Tibial nerve (tissue), 4 donors: ENCODE data around the gene DDOST. TPM values are rescaled to one million over a fixed set of nuclear protein-coding genes. Genes with fewer than 3 reads are reported as not detected.

Source experiments
- DNase-seq, 2 donors: peaks; one replicate each; pipeline ENCODE4 v3.0.0-alpha.2; 2019; ENCODE audit warnings: low spot score in 2 of 2
- H3K27ac ChIP-seq, 4 donors: fragments of 200-600 bp; sonication (generic) in 3 of 4; one replicate each; pipeline ENCODE4 v1.5.1; 2017 to 2019; ENCODE audit warnings: mild to moderate bottlenecking in 1 of 4
- H3K27me3 ChIP-seq, 2 donors: fragments of 200-600 bp; sonication (generic) in 1 of 2; one replicate each; pipeline versions ENCODE4 v1.5.1 to v1.6.0; 2017 to 2019
- H3K36me3 ChIP-seq, 3 donors: fragments of 200-600 bp; sonication (generic); one replicate each; pipeline ENCODE4 v1.5.1; 2018 to 2019
- H3K4me1 ChIP-seq, 4 donors: fragments of 200-600 bp; sonication (generic) in 3 of 4; one replicate each; pipeline ENCODE4 v1.5.1; 2017 to 2019
- H3K4me3 ChIP-seq, 4 donors: fragments of 200-600 bp; sonication (generic) in 3 of 4; one replicate each; pipeline ENCODE4 v1.5.1; 2017 to 2019; ENCODE audit warnings: mild to moderate bottlenecking in 1 of 4, moderate library complexity in 1 of 4
- H3K9me3 ChIP-seq, 4 donors: fragments of 200-600 bp; sonication (generic) in 3 of 4; one replicate each; pipeline ENCODE4 v1.5.1; 2017 to 2019
- CTCF ChIP-seq, 5 experiments: fragments of 200-600 bp in 3 of 5; fragments of 450-650 bp in 2 of 5; sonication (generic) in 3 of 5; IDR thresholded peaks; one replicate each; pipeline ENCODE4 v1.5.1; 2016 to 2019; ENCODE audit warnings: antibody characterized with exemption in 5 of 5, mild to moderate bottlenecking in 3 of 5, moderate library complexity in 2 of 5
- EP300 ChIP-seq, 2 donors: sonication (generic); formaldehyde crosslinking; IDR thresholded peaks; one replicate each; pipeline ENCODE4 v1.6.1; 2017; ENCODE audit warnings: antibody characterized with exemption in 2 of 2, mild to moderate bottlenecking in 1 of 2
- POLR2A ChIP-seq, 2 donors: fragments of 450-650 bp; IDR thresholded peaks; one replicate each; pipeline ENCODE4 v1.6.1; 2017; ENCODE audit warnings: antibody characterized with exemption in 2 of 2, mild to moderate bottlenecking in 2 of 2, moderate library complexity in 2 of 2
- WGBS, 2 donors: methylation state at CpG; one replicate each; pipeline ENCODE4 v1.1.5; 2018; 5-methylcytosine and 5-hydroxymethylcytosine counted together
- total RNA-seq, 4 donors: library from RNA; depleted of rRNA; stranded (reverse); fragments of >200 nt; gene quantifications; one replicate each; pipeline ENCODE4 v1.1.0, GENCODE V29; 2016

Gene DDOST
- total RNA-seq, 4 donors from 2014 or later: 79.7 to 115 (median 99.6) TPM

DNA sequence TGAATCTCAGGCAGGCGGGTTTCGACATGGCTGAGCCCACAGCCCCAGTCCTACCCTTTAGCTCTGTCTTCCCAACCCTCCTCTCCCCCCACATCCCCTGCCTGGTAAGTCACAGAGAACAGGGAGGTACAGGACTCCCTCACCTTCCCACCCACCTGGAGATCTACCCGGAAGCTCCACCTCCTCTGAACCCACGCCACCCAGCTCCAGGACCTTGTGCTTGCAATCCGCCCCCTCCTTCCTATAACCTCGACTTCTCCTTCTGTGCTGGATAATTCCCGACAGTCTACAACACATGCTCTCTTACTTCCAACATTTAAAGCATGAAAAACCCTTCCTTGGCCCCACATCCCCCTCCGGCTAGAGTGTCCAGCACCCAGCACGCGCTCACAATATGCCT, 34.3 kb upstream of the DDOST start:
- WGBS, 2 donors: 76 to 81% methylated on average over 10 of the region's 10 CpGs
- Histone ChIP-seq H3K27me3 (no peaks in the 10 kb centered on the region), H3K9me3 (peaks cover 0 to 9% (median 0%) of the 10 kb centered on the region in 4 donors), H3K36me3 (no peaks in the 10 kb centered on the region), H3K4me1 (peaks cover 0 to 12% (median 4%) of the 10 kb centered on the region in 4 donors), H3K27ac (no peak overlapping the region), H3K4me3 (no peak overlapping the region)
- TF ChIP-seq EP300 (IDR thresholded peaks at IDR 0.05) (no peak), CTCF (IDR thresholded peaks at IDR 0.05) (no peak), POLR2A (IDR thresholded peaks at IDR 0.05) (no peak)
- no peak for DNase-seq

DNA sequence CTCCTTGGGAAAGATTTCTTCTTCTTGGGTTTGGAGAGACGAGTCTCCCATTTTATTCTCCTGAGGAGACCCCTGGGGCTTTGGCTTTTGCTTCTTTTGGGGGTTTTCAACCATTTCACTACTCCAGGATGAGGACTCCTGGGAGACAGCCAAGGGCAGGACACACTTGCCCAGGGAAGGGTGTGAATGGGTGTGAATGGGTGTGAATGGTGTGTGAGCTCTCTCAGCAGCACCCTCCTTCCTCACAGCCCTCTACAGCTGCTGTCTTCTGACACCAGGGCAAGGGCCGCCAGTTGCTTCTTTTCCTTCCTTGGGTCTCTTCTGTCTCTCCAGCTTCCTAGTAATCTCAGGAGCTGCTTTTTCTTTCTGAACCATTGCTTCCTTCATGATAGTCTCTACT, 32.5 kb upstream of the DDOST start:
- no peak for DNase-seq
- WGBS, 2 donors: 72 to 88% methylated on average over 2 of the region's 2 CpGs
- Histone ChIP-seq H3K4me1 (peaks cover 0 to 12% (median 4%) of the 10 kb centered on the region in 4 donors), H3K36me3 (no peaks in the 10 kb centered on the region), H3K27me3 (no peaks in the 10 kb centered on the region), H3K27ac (no peak overlapping the region), H3K9me3 (peaks cover 0 to 9% (median 0%) of the 10 kb centered on the region in 4 donors), H3K4me3 (no peak overlapping the region)
- TF ChIP-seq POLR2A (IDR thresholded peaks at IDR 0.05): no peak
- TF ChIP-seq CTCF (IDR thresholded peaks at IDR 0.05): no peak
- TF ChIP-seq EP300 (IDR thresholded peaks at IDR 0.05): no peak

DNA sequence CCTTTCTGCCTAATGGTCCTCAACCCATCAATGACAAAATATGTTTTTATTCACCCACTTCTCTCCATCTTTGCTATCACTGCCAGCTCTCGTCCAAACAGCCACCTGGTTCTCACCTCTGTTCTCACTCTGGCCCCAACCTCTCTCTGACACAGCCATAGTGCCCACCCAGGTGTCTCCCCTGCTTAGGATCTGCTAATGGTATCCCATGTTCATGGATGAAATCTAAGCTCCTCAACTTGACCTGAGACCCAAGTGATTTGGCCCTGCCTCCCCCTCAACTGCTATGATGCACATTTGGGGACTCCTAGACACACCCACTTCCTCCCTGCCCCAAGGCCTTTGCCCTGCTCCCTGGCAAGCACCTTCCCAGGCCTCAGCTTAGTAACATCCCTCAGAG, 30.7 kb upstream of the DDOST start:
- Histone ChIP-seq H3K27ac (no peak overlapping the region), H3K4me3 (no peak overlapping the region), H3K9me3 (peaks cover 0 to 9% (median 0%) of the 10 kb centered on the region in 4 donors), H3K4me1 (peaks cover 0 to 6% (median 2%) of the 10 kb centered on the region in 4 donors), H3K36me3 (no peaks in the 10 kb centered on the region), H3K27me3 (no peaks in the 10 kb centered on the region)
- WGBS, 2 donors: 83 to 96% methylated on average over 1 of the region's 1 CpG
- DNase-seq: no peak
- TF ChIP-seq POLR2A (IDR thresholded peaks at IDR 0.05) (no peak), EP300 (IDR thresholded peaks at IDR 0.05) (no peak), CTCF (IDR thresholded peaks at IDR 0.05) (no peak)

- TF ChIP-seq POLR2A (IDR thresholded peaks at IDR 0.05) (no peak), CTCF (IDR thresholded peaks at IDR 0.05) (no peak), EP300 (IDR thresholded peaks at IDR 0.05) (no peak)
- Histone ChIP-seq H3K27me3 (no peaks in the 10 kb centered on the region), H3K36me3 (no peaks in the 10 kb centered on the region), H3K27ac (no peak overlapping the region), H3K9me3 (peaks cover 0 to 9% (median 0%) of the 10 kb centered on the region in 4 donors), H3K4me1 (peaks cover 0 to 13% (median 0%) of the 10 kb centered on the region in 4 donors), H3K4me3 (no peak overlapping the region)
- no peak for DNase-seq
- 92 to 93% methylated on average over 3 of the region's 3 CpGs for WGBS, 2 donors
Observed at GRCh38 chr1:20689645-20690056, 28.5 kb upstream of the DDOST start.

DNA sequence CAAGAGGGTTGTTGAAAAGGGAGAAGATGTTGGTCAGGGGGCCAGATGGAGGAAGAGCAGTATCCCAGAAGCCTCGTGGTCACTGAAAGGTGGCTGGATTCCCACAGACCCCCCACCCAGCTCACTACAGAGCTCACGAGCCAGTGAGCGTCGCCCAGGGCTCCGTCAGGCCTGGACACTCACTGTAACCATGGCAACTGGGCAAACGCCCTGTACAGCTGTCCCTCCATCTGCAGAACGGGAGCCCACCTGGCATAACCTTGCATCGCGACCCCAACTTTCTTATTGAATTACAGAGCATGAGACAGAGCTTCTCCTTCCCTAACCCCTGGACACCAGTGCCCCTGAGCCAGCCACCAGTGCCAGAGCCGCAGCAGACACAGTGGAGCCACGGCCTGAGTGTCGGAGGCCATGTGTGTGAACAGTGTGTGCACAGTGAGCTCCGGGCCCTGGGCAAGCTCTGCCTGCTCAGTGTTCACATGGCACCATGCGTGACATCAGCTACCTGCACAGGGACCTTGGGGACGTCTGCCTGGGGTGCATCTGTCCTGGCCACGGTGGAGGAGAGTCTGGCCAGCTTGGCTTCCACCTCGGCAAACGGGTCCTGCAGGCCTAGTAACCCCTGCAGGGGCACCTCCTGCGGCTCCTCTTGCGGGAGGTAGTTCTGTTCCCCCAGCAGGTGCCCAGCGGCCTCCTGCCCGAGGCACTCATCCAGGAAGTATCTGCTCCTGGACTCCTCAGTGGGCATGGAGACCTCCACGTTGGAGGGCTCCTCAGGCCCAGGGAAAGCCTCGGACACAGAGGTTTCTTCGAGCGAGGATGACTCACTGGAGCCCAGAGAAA, 25.9 kb upstream of the DDOST start:
- Histone ChIP-seq H3K4me1 (peaks cover 0 to 13% (median 0%) of the 10 kb centered on the region in 4 donors), H3K36me3 (no peaks in the 10 kb centered on the region), H3K27me3 (no peaks in the 10 kb centered on the region), H3K9me3 (peaks cover 0 to 6% (median 0%) of the 10 kb centered on the region in 4 donors), H3K27ac (no peak overlapping the region), H3K4me3 (no peak overlapping the region)
- DNase-seq: no peak
- no peak for TF ChIP-seq CTCF (IDR thresholded peaks at IDR 0.05)
- TF ChIP-seq POLR2A (IDR thresholded peaks at IDR 0.05): no peak
- no peak for TF ChIP-seq EP300 (IDR thresholded peaks at IDR 0.05)
- 84 to 89% methylated on average over 21 to 26 of the region's 26 CpGs for WGBS, 2 donors
